Measurements from ENCODE around the gene TTC23L. TPM values are rescaled to one million over a fixed set of nuclear protein-coding genes. Genes with fewer than 3 reads are reported as not detected.

TTC23L gene
- polyA plus RNA-seq, 2 of the 4 experiments (the other 2 are of a cell fraction), result 0.17 to 0.59 TPM

GRCh38 chr5:34838785-34839714 is at the start of gene TTC23L (continued):
- TF ChIP-seq FOSL2 (IDR thresholded peaks at IDR 0.05), result no peak
- no peak for TF ChIP-seq FOSL2 (CRISPR knock-in tag; IDR thresholded peaks at IDR 0.05)
- no peak for TF ChIP-seq HES2 (IDR thresholded peaks at IDR 0.05)
- no peak for TF ChIP-seq EHF (CRISPR knock-in tag; IDR thresholded peaks at IDR 0.05)
- TF ChIP-seq BHLHE40 (IDR thresholded peaks at IDR 0.05; ENCODE audit: low read depth, low read length), result no peak
- TF ChIP-seq NFE2L2 (conservative IDR thresholded peaks at IDR 0.05; ENCODE audit: low read length), result no peak
- no peak for TF ChIP-seq REST (IDR thresholded peaks at IDR 0.05)
- TF ChIP-seq CHD2 (IDR thresholded peaks at IDR 0.05; ENCODE audit: low read length, partially characterized antibody), result no peak
- TF ChIP-seq CBX2 (IDR thresholded peaks at IDR 0.05; ENCODE audit: borderline replicate concordance, low read depth), result no peak
- TF ChIP-seq NPAS2 (CRISPR knock-in tag; IDR thresholded peaks at IDR 0.05; ENCODE audit: borderline replicate concordance), result no peak
- no peak for TF ChIP-seq FOXS1 (CRISPR knock-in tag; IDR thresholded peaks at IDR 0.05)
- no peak for TF ChIP-seq SREBF2 (IDR thresholded peaks at IDR 0.05)
- TF ChIP-seq MAZ (IDR thresholded peaks at IDR 0.05; ENCODE audit: borderline replicate concordance, low read depth, low read length), result no peak
- TF ChIP-seq SMC3 (IDR thresholded peaks at IDR 0.05), result peak; percentile 21; the same call in 1 of the 3 replicates
- no peak for TF ChIP-seq PBX3 (IDR thresholded peaks at IDR 0.05)
- no peak for TF ChIP-seq CEBPB (IDR thresholded peaks at IDR 0.05)
- 0 out of 3 replicates have a peak, but pooled peaks have one; percentile 26 for TF ChIP-seq BCL3 (IDR thresholded peaks at IDR 0.05)
- no peak for TF ChIP-seq TP53 (CRISPR knock-in tag; IDR thresholded peaks at IDR 0.05)
- TF ChIP-seq JUN (IDR thresholded peaks at IDR 0.05), result peak; percentile 49 to 67; a peak in 4 of 5 replicates
- TF ChIP-seq USF2 (IDR thresholded peaks at IDR 0.05), result no peak
- TF ChIP-seq MAFK (IDR thresholded peaks at IDR 0.05; ENCODE audit: partially characterized antibody), result no peak
- no peak for TF ChIP-seq ZC3H11A (IDR thresholded peaks at IDR 0.05)
- no peak for TF ChIP-seq ZFP36 (IDR thresholded peaks at IDR 0.05; ENCODE audit: borderline replicate concordance, partially characterized antibody)
- no peak for TF ChIP-seq KDM5A (IDR thresholded peaks at IDR 0.05)
- peak; percentile 78 for TF ChIP-seq MAX (IDR thresholded peaks at IDR 0.05)
- no peak for TF ChIP-seq GATA3 (IDR thresholded peaks at IDR 0.05; ENCODE audit: borderline replicate concordance)
